ENCODE measurements around the gene AQP12B.
"Not testable (repeated sequence)": the region's sequence is repeated elsewhere in the genome, so short reads cannot be mapped to it uniquely, and the experiment has no call there.

Gene AQP12B

GRCh38 chr2:240701091-240701735 is 18.5 kb upstream of the AQP12B start:
- no peaks in the 10 kb centered on the region for H3K9me3 ChIP-seq (ENCODE audit: control insufficient read depth, low read length)
- no peak overlapping the region for H3K9ac ChIP-seq
- no peaks in the 10 kb centered on the region for H3K36me3 ChIP-seq (ENCODE audit: control insufficient read depth, insufficient read depth, low read length)
- no peaks in the 10 kb centered on the region for H3K79me2 ChIP-seq
- no peaks in the 10 kb centered on the region for H3K4me1 ChIP-seq
- H2AFZ ChIP-seq, result no peak overlapping the region
- no peak overlapping the region for H3K27ac ChIP-seq
- H3K4me3 ChIP-seq (ENCODE audit: low read depth, low read length), result no peak overlapping the region
- TF ChIP-seq CTCF (IDR thresholded peaks at IDR 0.05), result no peak
- no peak overlapping the region for H3K4me2 ChIP-seq (ENCODE audit: low read length)
- H3K27me3 ChIP-seq (ENCODE audit: control insufficient read depth, insufficient read depth, low read length), result no peaks in the 10 kb centered on the region

DNA sequence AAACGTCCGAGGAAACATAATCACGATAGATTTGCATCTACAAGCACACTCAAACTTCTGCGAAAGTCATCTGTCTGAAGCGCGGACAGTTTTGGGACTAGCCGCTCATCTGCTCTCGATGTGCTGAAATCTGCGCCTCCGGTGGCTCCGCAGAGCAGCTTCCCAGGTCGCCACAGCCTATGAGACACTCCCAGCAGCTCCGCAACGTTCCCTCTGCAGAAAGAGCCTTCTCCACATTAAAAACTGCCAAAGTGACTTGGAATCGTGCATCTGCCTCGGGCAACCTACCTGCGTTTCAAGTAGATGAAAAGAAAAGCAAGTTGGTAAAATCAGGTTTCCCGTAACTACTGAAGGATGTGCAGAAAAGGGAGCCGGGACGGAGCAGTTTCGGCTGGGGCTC is 17.9 kb upstream of the AQP12B start:
- H3K9me3 ChIP-seq (ENCODE audit: control insufficient read depth, low read length); H3K4me3 ChIP-seq (ENCODE audit: low read depth, low read length); H3K4me1 ChIP-seq; H3K79me2 ChIP-seq; H3K4me2 ChIP-seq (ENCODE audit: low read length); H3K36me3 ChIP-seq (ENCODE audit: control insufficient read depth, insufficient read depth, low read length); H3K27me3 ChIP-seq (ENCODE audit: control insufficient read depth, insufficient read depth, low read length); H2AFZ ChIP-seq; H3K27ac ChIP-seq; H3K9ac ChIP-seq: not testable (repeated sequence)

- H3K27ac ChIP-seq; H3K9ac ChIP-seq; H3K4me3 ChIP-seq (ENCODE audit: low read depth, low read length); H3K4me1 ChIP-seq; H3K9me3 ChIP-seq (ENCODE audit: control insufficient read depth, low read length); H3K36me3 ChIP-seq (ENCODE audit: control insufficient read depth, insufficient read depth, low read length); H2AFZ ChIP-seq; H3K79me2 ChIP-seq; H3K4me2 ChIP-seq (ENCODE audit: low read length); H3K27me3 ChIP-seq (ENCODE audit: control insufficient read depth, insufficient read depth, low read length): not testable (repeated sequence)
Observed at GRCh38 chr2:240699835-240700234, 17.1 kb upstream of the AQP12B start.

GRCh38 chr2:240698852-240699561 is 16.3 kb upstream of the AQP12B start:
- not testable (repeated sequence) for H2AFZ ChIP-seq; H3K27me3 ChIP-seq (ENCODE audit: control insufficient read depth, insufficient read depth, low read length); H3K4me1 ChIP-seq; H3K27ac ChIP-seq; H3K9ac ChIP-seq; H3K4me2 ChIP-seq (ENCODE audit: low read length); H3K4me3 ChIP-seq (ENCODE audit: low read depth, low read length); H3K9me3 ChIP-seq (ENCODE audit: control insufficient read depth, low read length); H3K36me3 ChIP-seq (ENCODE audit: control insufficient read depth, insufficient read depth, low read length); H3K79me2 ChIP-seq

GRCh38 chr2:240696469-240696868 is 13.8 kb upstream of the AQP12B start:
- not testable (repeated sequence) for H3K4me1 ChIP-seq, H3K79me2 ChIP-seq

DNA sequence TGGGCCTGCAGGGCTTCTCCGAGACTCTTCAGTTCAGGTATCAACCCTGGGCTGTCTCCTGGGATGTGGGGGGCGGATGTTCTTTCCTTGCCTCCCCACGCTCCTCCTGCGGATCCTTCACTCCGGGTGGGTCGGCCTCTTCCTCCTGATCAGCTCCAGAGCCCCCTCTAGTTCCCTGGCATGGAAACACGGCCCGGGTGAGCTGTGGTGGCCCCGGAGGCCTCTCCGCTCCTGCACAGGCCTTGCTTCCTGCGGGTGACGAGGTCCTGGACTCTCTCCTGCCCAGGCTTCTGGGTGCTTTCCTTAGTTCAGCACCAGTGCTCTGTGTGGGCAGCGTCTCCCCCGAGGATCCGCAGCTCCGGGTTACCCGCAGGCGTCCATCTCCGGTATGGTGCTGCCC is 12.9 kb upstream of the AQP12B start:
- not testable (repeated sequence) for H3K36me3 ChIP-seq (ENCODE audit: control insufficient read depth, insufficient read depth, low read length); H3K79me2 ChIP-seq; H3K9me3 ChIP-seq (ENCODE audit: control insufficient read depth, low read length); H3K4me2 ChIP-seq (ENCODE audit: low read length); H3K27me3 ChIP-seq (ENCODE audit: control insufficient read depth, insufficient read depth, low read length); H2AFZ ChIP-seq; H3K4me3 ChIP-seq (ENCODE audit: low read depth, low read length); H3K9ac ChIP-seq; H3K4me1 ChIP-seq; H3K27ac ChIP-seq

More at GRCh38 chr2:240696469-240696868, 13.8 kb upstream of the AQP12B start:
- not testable (repeated sequence) for H3K27ac ChIP-seq; H3K4me2 ChIP-seq (ENCODE audit: low read length); H3K4me3 ChIP-seq (ENCODE audit: low read depth, low read length); H3K36me3 ChIP-seq (ENCODE audit: control insufficient read depth, insufficient read depth, low read length); H3K27me3 ChIP-seq (ENCODE audit: control insufficient read depth, insufficient read depth, low read length); H3K9ac ChIP-seq; H2AFZ ChIP-seq; H3K9me3 ChIP-seq (ENCODE audit: control insufficient read depth, low read length)

- H3K27me3 ChIP-seq (ENCODE audit: control insufficient read depth, insufficient read depth, low read length); H3K4me3 ChIP-seq (ENCODE audit: low read depth, low read length); H2AFZ ChIP-seq; H3K4me2 ChIP-seq (ENCODE audit: low read length); H3K36me3 ChIP-seq (ENCODE audit: control insufficient read depth, insufficient read depth, low read length); H3K9me3 ChIP-seq (ENCODE audit: control insufficient read depth, low read length); H3K9ac ChIP-seq; H3K27ac ChIP-seq; H3K4me1 ChIP-seq; H3K79me2 ChIP-seq: not testable (repeated sequence)
Observed at GRCh38 chr2:240694304-240694703, 11.6 kb upstream of the AQP12B start.

DNA sequence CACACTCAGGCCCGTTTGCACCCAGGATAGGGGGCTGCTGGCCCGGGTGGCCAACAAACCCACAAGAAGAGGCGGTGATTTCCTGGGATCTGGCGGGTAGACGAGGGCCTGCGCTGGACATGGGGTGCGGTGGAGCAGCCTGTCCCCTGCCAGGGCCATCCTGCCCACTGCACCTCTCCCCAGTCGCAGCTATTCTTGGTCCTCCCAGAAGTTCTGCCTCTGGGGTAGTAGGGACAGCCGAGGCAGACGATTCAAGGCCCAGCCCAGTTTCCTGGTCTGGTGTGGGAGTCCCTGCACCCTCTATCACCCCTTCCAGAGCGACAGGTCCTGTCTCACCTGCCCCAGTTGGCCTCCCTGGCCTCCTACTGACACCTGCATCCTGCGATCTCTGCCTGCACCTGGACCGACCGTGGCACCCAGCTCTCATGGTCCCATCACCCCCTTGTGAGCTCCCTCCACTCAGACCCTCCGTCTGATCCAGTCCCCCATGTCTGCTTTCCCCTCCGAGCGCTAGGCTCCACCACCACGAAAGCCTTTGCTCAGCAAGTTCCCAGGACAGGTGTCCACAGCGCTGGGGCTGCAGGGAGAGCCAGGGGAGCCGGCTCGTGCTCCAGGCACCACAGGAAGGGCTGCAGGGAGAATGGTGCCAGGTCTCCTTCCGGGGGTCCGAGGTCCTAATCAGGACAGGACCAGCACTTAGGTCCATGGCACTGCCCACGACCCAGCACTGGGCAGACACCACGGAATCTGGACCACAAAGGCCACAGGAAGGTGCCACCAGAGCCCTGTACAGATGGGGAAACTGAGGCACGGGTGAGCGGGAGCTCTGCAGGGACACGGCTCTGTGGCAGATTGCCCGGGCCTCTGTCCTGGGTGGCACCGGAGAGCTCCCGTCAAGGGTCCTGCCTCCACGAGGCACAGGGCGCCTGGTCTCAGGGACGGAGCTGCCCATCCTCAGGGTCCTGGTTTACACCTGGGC is 10.2 kb upstream of the AQP12B start:
- H3K79me2 ChIP-seq; H3K27me3 ChIP-seq (ENCODE audit: control insufficient read depth, insufficient read depth, low read length); H3K4me1 ChIP-seq; H3K9ac ChIP-seq; H2AFZ ChIP-seq; H3K27ac ChIP-seq; H3K9me3 ChIP-seq (ENCODE audit: control insufficient read depth, low read length); H3K4me3 ChIP-seq (ENCODE audit: low read depth, low read length); H3K4me2 ChIP-seq (ENCODE audit: low read length); H3K36me3 ChIP-seq (ENCODE audit: control insufficient read depth, insufficient read depth, low read length): not testable (repeated sequence)

GRCh38 chr2:240691631-240692420 is 9.1 kb upstream of the AQP12B start, which contains the start of gene AQP12A:
AQP12A (plus strand) TSS chr2:240691866; CDS start chr2:240691914, 48 bp downstream.
- not testable (repeated sequence) for H3K9ac ChIP-seq; H3K36me3 ChIP-seq (ENCODE audit: control insufficient read depth, insufficient read depth, low read length); H2AFZ ChIP-seq; H3K27me3 ChIP-seq (ENCODE audit: control insufficient read depth, insufficient read depth, low read length); H3K9me3 ChIP-seq (ENCODE audit: control insufficient read depth, low read length); H3K4me3 ChIP-seq (ENCODE audit: low read depth, low read length); H3K4me1 ChIP-seq; H3K27ac ChIP-seq; H3K79me2 ChIP-seq; H3K4me2 ChIP-seq (ENCODE audit: low read length)

Data from parathyroid adenoma (tissue), 2 donors.